ENCODE data around the gene ZNF808. TPM values are rescaled to one million over a fixed set of nuclear protein-coding genes. Genes with fewer than 3 reads are reported as not detected.
"Not testable (repeated sequence)": the region's sequence is repeated elsewhere in the genome, so short reads cannot be mapped to it uniquely, and the experiment has no call there.

The ZNF808 gene
- total RNA-seq, 4 donors from 2014 or later: 16.3 to 42.6 (median 21.3) TPM

DNA sequence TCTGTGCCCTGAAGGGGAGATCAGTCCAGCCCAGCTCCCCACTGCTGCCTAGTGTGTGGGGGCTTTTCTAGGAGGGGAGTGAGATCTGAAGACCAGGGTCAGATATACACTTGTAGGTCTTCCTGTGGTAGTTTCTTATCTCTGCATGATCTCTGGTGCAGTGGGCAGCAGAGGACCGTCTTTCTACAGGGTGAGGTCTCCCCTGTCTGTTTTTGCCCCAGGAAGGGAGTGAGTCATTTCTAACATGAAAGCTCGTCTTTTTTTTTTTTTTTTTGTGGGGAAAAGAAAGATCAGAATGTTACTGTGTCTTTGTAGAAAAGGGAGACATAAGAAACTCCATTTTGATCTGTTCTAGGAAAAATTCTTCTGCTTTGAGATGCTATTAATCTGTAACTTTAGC lies 8.8 kb upstream of the ZNF808 start:
- Histone ChIP-seq H3K27me3 (no peaks in the 10 kb centered on the region), H3K4me1 (no peaks in the 10 kb centered on the region), H3K4me3 (no peak overlapping the region), H3K36me3 (peaks cover 0 to 21% (median 0%) of the 10 kb centered on the region in 3 donors), H3K27ac (no peak overlapping the region), H3K9me3 (peaks cover 0 to 90% (median 5%) of the 10 kb centered on the region in 4 donors)
- WGBS, 2 donors: 21 to 42% methylated on average over 2 of the region's 2 CpGs
- no peak for DNase-seq (ENCODE audit: low spot score in 2 of 2)
- TF ChIP-seq EP300 (IDR thresholded peaks at IDR 0.05): no peak
- TF ChIP-seq, protein P1, sequence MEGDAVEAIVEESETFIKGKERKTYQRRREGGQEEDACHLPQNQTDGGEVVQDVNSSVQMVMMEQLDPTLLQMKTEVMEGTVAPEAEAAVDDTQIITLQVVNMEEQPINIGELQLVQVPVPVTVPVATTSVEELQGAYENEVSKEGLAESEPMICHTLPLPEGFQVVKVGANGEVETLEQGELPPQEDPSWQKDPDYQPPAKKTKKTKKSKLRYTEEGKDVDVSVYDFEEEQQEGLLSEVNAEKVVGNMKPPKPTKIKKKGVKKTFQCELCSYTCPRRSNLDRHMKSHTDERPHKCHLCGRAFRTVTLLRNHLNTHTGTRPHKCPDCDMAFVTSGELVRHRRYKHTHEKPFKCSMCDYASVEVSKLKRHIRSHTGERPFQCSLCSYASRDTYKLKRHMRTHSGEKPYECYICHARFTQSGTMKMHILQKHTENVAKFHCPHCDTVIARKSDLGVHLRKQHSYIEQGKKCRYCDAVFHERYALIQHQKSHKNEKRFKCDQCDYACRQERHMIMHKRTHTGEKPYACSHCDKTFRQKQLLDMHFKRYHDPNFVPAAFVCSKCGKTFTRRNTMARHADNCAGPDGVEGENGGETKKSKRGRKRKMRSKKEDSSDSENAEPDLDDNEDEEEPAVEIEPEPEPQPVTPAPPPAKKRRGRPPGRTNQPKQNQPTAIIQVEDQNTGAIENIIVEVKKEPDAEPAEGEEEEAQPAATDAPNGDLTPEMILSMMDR (IDR thresholded peaks at IDR 0.05): no peak
- TF ChIP-seq POLR2A (IDR thresholded peaks at IDR 0.05): no peak

DNA sequence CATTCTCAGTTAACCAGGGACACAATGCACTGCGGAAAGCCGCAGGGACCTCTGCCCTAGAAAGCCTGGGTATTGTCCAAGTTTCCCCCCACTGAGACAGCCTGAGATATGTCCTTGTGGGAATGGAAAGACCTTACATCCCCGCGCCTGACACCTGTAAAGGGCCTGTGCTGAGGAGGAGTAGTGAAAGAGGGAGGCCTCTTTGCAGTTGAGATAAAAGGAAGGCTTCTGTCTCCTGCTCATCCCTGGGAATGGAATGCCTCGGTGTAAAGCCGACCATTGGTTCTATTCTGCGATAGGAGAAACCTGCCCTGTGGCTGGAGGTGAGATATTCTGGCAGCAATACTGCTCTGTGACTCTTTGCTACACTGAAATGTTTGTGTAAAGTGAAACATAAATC lies 8.3 kb upstream of the ZNF808 start:
- 52 to 61% methylated on average over 5 to 7 of the region's 7 CpGs for WGBS, 2 donors
- H3K4me1 ChIP-seq; H3K4me3 ChIP-seq; DNase-seq (ENCODE audit: low spot score in 2 of 2); H3K27ac ChIP-seq; H3K27me3 ChIP-seq: not testable (repeated sequence)
- peaks cover 0 to 21% (median 0%) of the 10 kb centered on the region in 3 donors for H3K36me3 ChIP-seq
- H3K9me3 ChIP-seq: peaks cover 0 to 85% (median 3%) of the 10 kb centered on the region in 4 donors

DNA sequence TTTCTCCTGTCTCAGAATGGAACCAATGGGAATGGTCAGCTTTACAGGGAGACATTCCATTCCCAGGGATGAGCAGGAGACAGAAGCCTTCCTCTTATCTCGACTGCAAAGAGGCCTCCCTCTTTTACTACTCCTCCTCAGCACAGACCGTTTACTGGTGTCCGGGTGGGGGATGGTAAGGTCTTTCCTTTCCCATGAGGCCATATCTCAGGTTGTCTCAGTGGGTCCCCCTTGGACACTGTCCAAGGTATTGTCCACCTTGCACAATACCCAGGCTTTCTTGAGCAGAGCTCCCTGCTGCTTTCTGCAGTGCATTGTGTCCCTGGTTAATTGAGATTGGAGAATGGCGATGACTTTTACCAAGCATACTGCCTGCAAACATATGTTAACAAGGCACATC lies 7.5 kb upstream of the ZNF808 start:
- 32 to 45% methylated on average over 4 of the region's 4 CpGs for WGBS, 2 donors
- Histone ChIP-seq H3K4me1 (no peaks in the 10 kb centered on the region), H3K27me3 (no peaks in the 10 kb centered on the region), H3K4me3 (no peak overlapping the region), H3K36me3 (peaks cover 0 to 19% (median 0%) of the 10 kb centered on the region in 3 donors), H3K27ac (no peak overlapping the region), H3K9me3 (peaks cover 0 to 82% (median 0%) of the 10 kb centered on the region in 4 donors)
- no peak for DNase-seq (ENCODE audit: low spot score in 2 of 2)
- TF ChIP-seq, protein P1 (IDR thresholded peaks at IDR 0.05): no peak
- TF ChIP-seq EP300 (IDR thresholded peaks at IDR 0.05) (no peak), POLR2A (IDR thresholded peaks at IDR 0.05) (no peak)

DNA sequence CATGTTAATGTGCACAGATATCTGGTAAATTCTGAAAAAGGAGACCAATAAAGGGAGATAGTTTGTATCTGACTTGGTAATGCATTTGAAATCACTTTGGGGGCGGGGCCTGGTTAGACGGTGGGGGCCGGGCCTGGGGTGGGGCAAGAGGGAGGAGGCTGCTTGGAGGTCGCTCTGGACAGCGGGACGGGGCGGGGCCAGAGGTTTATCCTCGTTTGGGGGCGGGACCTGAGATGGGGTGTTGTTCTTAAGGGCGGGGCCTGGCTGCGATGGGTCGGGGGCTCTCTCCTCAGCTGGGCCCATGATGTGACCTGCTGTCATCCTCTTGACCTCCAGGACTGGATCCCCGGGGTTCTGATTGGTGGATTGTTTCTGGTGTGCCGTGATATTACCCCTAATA lies 4.9 kb upstream of the ZNF808 start:
- 82 to 83% methylated on average over 14 of the region's 14 CpGs for WGBS, 2 donors
- Histone ChIP-seq H3K4me3 (no peak overlapping the region), H3K4me1 (peaks cover 0 to 6% (median 0%) of the 10 kb centered on the region in 4 donors), H3K9me3 (peaks cover 0 to 60% (median 0%) of the 10 kb centered on the region in 4 donors), H3K36me3 (no peaks in the 10 kb centered on the region), H3K27me3 (no peaks in the 10 kb centered on the region), H3K27ac (no peak overlapping the region)
- no peak for DNase-seq (ENCODE audit: low spot score in 2 of 2)
- TF ChIP-seq POLR2A (IDR thresholded peaks at IDR 0.05) (no peak), EP300 (IDR thresholded peaks at IDR 0.05) (no peak)
- TF ChIP-seq, protein P1 (IDR thresholded peaks at IDR 0.05): no peak

DNA sequence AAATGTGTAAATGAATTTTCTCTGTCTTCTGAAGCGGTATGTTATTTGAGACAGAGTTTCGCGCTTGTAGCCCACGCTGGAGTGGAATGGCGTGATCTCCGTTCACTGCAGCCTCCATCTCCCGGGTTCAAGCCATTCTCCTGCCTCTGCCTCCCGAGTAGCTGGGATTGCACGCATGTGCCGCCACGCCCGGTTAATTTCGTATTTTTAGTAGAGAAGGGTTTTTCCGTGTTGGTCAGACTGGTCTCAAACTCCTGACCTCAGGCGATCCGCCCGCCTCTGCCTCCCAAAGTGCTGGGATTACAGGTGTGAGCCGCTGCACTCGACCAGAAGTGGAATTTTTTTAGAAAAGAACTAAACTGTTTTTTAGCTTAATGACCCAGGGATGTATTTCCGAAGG lies 3.4 kb upstream of the ZNF808 start:
- peaks cover 0 to 48% (median 0%) of the 10 kb centered on the region in 4 donors for H3K9me3 ChIP-seq
- H3K4me3 ChIP-seq: no peak overlapping the region
- H3K27me3 ChIP-seq: no peaks in the 10 kb centered on the region
- H3K36me3 ChIP-seq: no peaks in the 10 kb centered on the region
- H3K27ac ChIP-seq: no peak overlapping the region
- TF ChIP-seq EP300 (IDR thresholded peaks at IDR 0.05): no peak
- TF ChIP-seq, protein P1 (IDR thresholded peaks at IDR 0.05): no peak
- no peak for TF ChIP-seq POLR2A (IDR thresholded peaks at IDR 0.05)
- H3K4me1 ChIP-seq: peaks cover 0 to 18% (median 3%) of the 10 kb centered on the region in 4 donors
- 88 to 94% methylated on average over 20 of the region's 20 CpGs for WGBS, 2 donors
- DNase-seq (ENCODE audit: low spot score in 2 of 2): no peak

DNA sequence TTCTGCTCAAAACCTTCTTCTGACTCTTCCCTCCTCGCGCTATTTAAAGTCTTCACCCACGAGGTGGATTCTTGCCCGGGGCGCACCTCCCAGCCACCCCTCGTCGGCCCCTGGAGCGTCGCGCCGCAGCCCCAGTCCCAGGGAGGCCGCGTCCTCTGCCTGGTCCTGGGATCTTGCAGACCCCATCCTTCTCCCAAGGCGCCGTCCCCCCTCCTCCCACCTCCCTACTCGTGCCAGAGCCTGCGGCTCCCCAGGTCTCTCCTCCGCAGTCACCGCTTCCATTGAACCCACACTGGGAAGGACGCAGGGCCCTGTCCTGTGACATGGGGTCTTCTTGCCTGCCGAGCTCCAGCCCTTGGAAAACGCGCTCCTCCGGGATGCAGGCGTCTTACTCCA lies 486 bp downstream of the ZNF808 start:
- 2 to 3% methylated on average over 25 of the region's 25 CpGs for WGBS, 2 donors
- peak overlapping the region in 3 of 4 donors; percentile 75 to 91 (median 89) for H3K27ac ChIP-seq
- peaks cover 0 to 20% (median 3%) of the 10 kb centered on the region in 4 donors for H3K4me1 ChIP-seq
- no peak for DNase-seq (ENCODE audit: low spot score in 2 of 2)
- H3K27me3 ChIP-seq: no peaks in the 10 kb centered on the region
- H3K36me3 ChIP-seq: peaks cover 0 to 4% (median 0%) of the 10 kb centered on the region in 3 donors
- peak overlapping the region; percentile 52 to 80 (median 71) for H3K4me3 ChIP-seq
- H3K9me3 ChIP-seq: peaks cover 0 to 11% (median 0%) of the 10 kb centered on the region in 4 donors
- TF ChIP-seq, protein P1 (IDR thresholded peaks at IDR 0.05): no peak
- TF ChIP-seq POLR2A (IDR thresholded peaks at IDR 0.05): no peak
- TF ChIP-seq EP300 (IDR thresholded peaks at IDR 0.05): no peak

All from tibial nerve (tissue), 4 donors.